GM12874 (cell line): ENCODE measurements around the gene WASF3.

Experiments used
- CTCF ChIP-seq: IDR thresholded peaks from 2 replicates; pipeline ENCODE4 v1.5.1; 2011; ENCODE audit warnings: low read depth, mild to moderate bottlenecking, control low read depth, low read length, moderate library complexity; ENCODE audit not compliant: insufficient read depth

The WASF3 gene

DNA sequence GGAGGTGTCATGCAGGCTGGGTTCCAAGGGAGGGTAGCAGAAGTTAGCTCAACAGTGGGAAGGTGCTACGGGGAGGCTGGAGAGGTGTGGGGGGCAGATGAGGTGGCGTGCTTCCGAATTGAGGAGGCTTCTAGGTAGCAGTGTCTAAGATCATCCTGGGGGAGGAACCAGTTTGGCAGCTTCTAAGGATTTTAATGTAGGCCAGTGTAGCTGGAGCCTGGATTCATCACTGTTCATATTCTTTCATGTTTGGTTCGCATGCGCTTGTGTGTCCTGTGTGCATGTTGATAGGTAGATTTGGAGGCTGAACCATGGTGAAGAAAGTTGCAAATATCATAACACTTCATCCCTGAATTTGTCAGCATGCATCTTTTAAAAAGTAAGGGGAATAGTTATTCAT is 116.4 kb downstream of the WASF3 start:
- TF ChIP-seq CTCF = no peak

GRCh38 chr13:26677156-26677555 is 119.7 kb downstream of the WASF3 start:
- no peak for TF ChIP-seq CTCF

DNA sequence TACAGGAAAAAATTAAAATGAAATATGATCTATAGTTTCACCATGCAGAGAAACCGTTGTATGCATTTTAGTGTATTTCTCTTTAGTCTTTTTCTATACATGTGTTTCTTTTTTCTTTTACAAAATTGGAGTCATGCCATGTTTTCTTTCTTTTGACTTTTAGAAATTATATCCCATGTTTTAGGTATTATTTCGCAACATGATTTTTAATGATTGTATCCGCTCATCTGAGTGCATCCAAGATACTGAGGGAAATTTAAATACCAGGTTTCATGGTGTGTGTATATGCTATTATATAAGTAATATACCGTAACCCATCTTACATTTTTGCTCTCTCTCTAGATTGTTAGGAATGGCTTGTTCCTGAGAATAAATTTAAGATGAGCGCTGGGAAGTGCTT is 120.8 kb downstream of the WASF3 start:
- no peak for TF ChIP-seq CTCF

GRCh38 chr13:26678796-26679195 is 121.3 kb downstream of the WASF3 start:
- TF ChIP-seq CTCF = no peak

DNA sequence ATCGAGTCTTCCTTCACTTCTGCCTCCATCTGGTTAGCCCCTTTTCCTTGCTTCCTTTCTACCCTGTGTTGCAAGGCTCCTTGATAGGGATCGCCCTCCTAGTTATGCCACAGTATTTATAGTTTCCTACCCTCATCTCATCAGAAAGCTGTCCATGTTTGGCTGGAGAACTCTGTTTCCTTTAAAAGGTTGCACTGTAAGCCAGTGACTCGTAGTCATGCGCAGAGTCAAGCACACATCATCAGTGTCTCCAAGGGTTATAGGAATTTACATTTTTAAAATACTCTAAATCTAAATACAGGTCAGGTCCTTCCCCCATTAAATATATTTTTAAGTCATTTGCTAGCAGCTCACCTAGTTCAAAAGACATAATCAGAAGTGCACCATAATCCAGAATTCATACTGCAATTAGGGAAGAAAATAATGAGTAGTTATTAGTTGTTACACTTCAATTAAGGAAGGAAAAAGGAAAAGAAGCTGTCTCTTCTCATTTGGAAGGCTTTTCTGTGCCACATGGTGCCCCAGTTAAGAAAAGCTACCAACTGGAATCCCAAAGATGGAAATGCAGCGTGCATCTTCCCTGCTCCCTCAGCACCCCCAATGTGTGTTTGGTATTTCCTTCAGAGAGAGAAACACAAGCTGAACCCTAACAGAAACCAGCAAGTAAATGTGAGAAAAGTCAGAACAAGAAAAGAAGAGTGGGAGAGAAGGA is 122.1 kb downstream of the WASF3 start:
- TF ChIP-seq CTCF = no peak

DNA sequence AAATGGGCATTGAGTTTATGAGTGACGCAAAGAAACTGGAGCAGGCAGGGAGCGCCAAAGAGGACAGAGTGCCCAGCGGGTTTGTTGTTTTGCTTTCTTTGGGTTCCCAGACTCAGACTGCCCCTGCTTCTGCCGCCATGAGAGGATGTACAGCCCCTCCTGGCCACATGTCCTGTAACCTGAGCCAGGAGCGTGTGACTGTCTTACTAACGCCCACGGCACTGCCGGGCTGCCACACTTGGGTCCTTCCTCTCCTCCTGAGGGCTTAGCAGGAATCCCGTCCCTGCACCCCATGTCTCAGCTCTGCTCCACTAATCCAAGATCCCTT is 122.6 kb downstream of the WASF3 start:
- TF ChIP-seq CTCF = no peak

DNA sequence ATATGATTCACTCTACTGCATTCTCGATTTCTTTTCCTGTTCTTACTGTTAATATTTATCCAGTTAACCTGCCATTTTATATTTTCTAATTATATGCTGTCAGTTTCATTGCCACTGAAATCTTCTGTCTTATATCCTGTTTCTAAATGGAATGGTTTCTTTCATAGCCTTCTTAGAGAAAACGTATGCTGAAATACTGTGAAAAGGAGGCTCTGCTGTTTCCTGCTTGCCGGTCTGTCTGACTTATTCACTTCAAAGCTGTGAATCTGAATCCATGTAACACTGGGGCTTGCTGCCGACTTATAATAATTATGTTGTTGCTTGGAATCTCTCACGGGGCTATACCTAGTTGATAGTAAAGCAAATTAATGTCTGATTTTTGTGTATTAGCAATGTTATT is 123.1 kb downstream of the WASF3 start:
- TF ChIP-seq CTCF = no peak
